WTC11 (cell line): ENCODE measurements around the gene F2. TPM values are rescaled to one million over a fixed set of nuclear protein-coding genes. Genes with fewer than 3 reads are reported as not detected.

Experiments
- ATAC-seq: fragments of 200-7000 bp; cut with Tn5 transposase; 2 replicates; pipeline ENCODE4 v1.10.0; 2021; ENCODE audit warnings: mild to moderate bottlenecking, moderate library complexity
- CTCF ChIA-PET: fragments of 300-600 bp; sonication (Branson Sonifier 250); formaldehyde crosslinking; loops from one replicate; lab custom pipeline; 2021; ENCODE audit warnings: antibody characterized with exemption; lab: Charles Lee
- POLR2A ChIA-PET: fragments of 350-600 bp; sonication (Branson Sonifier 250); formaldehyde crosslinking; loops from one replicate; lab custom pipeline; 2021; ENCODE audit warnings: antibody characterized with exemption; lab: Charles Lee
- DNase-seq: peaks from one replicate; pipeline ENCODE4 v3.0.0; 2021; ENCODE audit warnings: low spot score
- H3K27ac Mint-ChIP-seq: 2 replicates; pipeline ENCODE4 v1.8.0; 2021; ENCODE audit warnings: mixed read lengths
- H3K27me3 Mint-ChIP-seq: 2 replicates; pipeline ENCODE4 v1.8.0; 2021; ENCODE audit warnings: low read depth, mild to moderate bottlenecking, moderate library complexity, mixed read lengths
- H3K36me3 Mint-ChIP-seq: 2 replicates; pipeline ENCODE4 v1.8.0; 2021; ENCODE audit warnings: mixed read lengths
- H3K4me1 Mint-ChIP-seq: 2 replicates; pipeline ENCODE4 v1.8.0; 2022; ENCODE audit warnings: mixed read lengths
- H3K4me3 Mint-ChIP-seq: 2 replicates; pipeline ENCODE4 v1.8.0; 2021; ENCODE audit warnings: mild to moderate bottlenecking, moderate library complexity, mixed read lengths
- H3K9me3 Mint-ChIP-seq: 2 replicates; pipeline ENCODE4 v1.8.0; 2021; ENCODE audit warnings: mixed read lengths
- E2F4 ChIP-seq: sonication (generic); formaldehyde crosslinking; IDR thresholded peaks from 2 replicates; pipeline ENCODE4 v1.8.1; 2022; ENCODE audit warnings: low read depth, mild to moderate bottlenecking, moderate library complexity, missing genetic modification reagents, borderline replicate concordance
- ETV6 ChIP-seq: sonication (generic); formaldehyde crosslinking; IDR thresholded peaks from 2 replicates; pipeline ENCODE4 v1.8.1; 2022; ENCODE audit warnings: mild to moderate bottlenecking, missing genetic modification reagents
- FOXP4 ChIP-seq: sonication (generic); formaldehyde crosslinking; IDR thresholded peaks from 2 replicates; pipeline ENCODE4 v1.8.0; 2022; ENCODE audit warnings: mild to moderate bottlenecking, missing genetic modification reagents
- IRF2 ChIP-seq: sonication (generic); formaldehyde crosslinking; IDR thresholded peaks from 2 replicates; pipeline ENCODE4 v1.8.0; 2022; ENCODE audit warnings: low read depth, missing genetic modification reagents, borderline replicate concordance
- KAT7 ChIP-seq: sonication (generic); formaldehyde crosslinking; IDR thresholded peaks from 2 replicates; pipeline ENCODE4 v1.8.1; 2023; ENCODE audit warnings: missing genetic modification reagents, mild to moderate bottlenecking, borderline replicate concordance
- NFATC4 ChIP-seq: fragments of 250-450 bp; sonication (Bioruptor Pico); IDR thresholded peaks from 2 replicates; pipeline ENCODE4 v1.9.0; 2021; ENCODE audit warnings: mild to moderate bottlenecking
- NR2C2 ChIP-seq: sonication (generic); formaldehyde crosslinking; IDR thresholded peaks from 2 replicates; pipeline ENCODE4 v1.8.0; 2022; ENCODE audit warnings: mild to moderate bottlenecking, missing genetic modification reagents
- NR3C1 ChIP-seq: sonication (generic); formaldehyde crosslinking; conservative IDR thresholded peaks from 2 replicates; pipeline ENCODE4 v1.8.1; 2023; ENCODE audit warnings: low read depth, mild to moderate bottlenecking, missing genetic modification reagents
- PRDM15 ChIP-seq: sonication (generic); formaldehyde crosslinking; IDR thresholded peaks from 2 replicates; pipeline ENCODE4 v1.8.0; 2022; ENCODE audit warnings: missing genetic modification reagents
- PREB ChIP-seq: sonication (generic); formaldehyde crosslinking; IDR thresholded peaks from 2 replicates; pipeline ENCODE4 v1.8.1; 2022; ENCODE audit warnings: mild to moderate bottlenecking, missing genetic modification reagents, moderate library complexity, borderline replicate concordance
- RORB ChIP-seq: fragments of 250-450 bp; sonication (Bioruptor Pico); IDR thresholded peaks from 2 replicates; pipeline ENCODE4 v1.9.0; 2021; ENCODE audit warnings: mild to moderate bottlenecking
- USF1 ChIP-seq: sonication (generic); formaldehyde crosslinking; IDR thresholded peaks from 2 replicates; pipeline ENCODE4 v1.8.0; 2022; ENCODE audit warnings: mild to moderate bottlenecking, missing genetic modification reagents
- ZBTB21 ChIP-seq: sonication (generic); formaldehyde crosslinking; IDR thresholded peaks from 2 replicates; pipeline ENCODE4 v1.8.1; 2023; ENCODE audit warnings: mild to moderate bottlenecking, missing genetic modification reagents, borderline replicate concordance
- ZNF232 ChIP-seq: sonication (generic); formaldehyde crosslinking; IDR thresholded peaks from 2 replicates; pipeline ENCODE4 v1.8.0; 2022; ENCODE audit warnings: mild to moderate bottlenecking, missing genetic modification reagents
- ZNF532 ChIP-seq: fragments of 250-450 bp; sonication (Bioruptor Pico); IDR thresholded peaks from 2 replicates; pipeline ENCODE4 v1.9.0; 2021; ENCODE audit warnings: mild to moderate bottlenecking, borderline replicate concordance
- total RNA-seq: library from RNA; stranded (reverse); gene quantifications from 3 replicates; pipeline ENCODE4 v1.2.3, GENCODE V29; 2021

The F2 gene
- total RNA-seq, 1 experiment from 2014 or later = 0.50 TPM

- no peak for TF ChIP-seq USF1
- TF ChIP-seq E2F4 = no peak
- no peak for TF ChIP-seq ZBTB21 (CRISPR knock-in tag)
- TF ChIP-seq NFATC4 (CRISPR knock-in tag) = no peak
- TF ChIP-seq NR2C2 (CRISPR knock-in tag) = no peak
- no peak for TF ChIP-seq PRDM15 (CRISPR knock-in tag)
- no peak for TF ChIP-seq IRF2
- TF ChIP-seq ETV6 (CRISPR knock-in tag) = no peak
- TF ChIP-seq NR3C1 (CRISPR knock-in tag) = no peak
- TF ChIP-seq FOXP4 (CRISPR knock-in tag) = no peak
- TF ChIP-seq ZNF532 (CRISPR knock-in tag) = no peak
- no peak for TF ChIP-seq PREB (CRISPR knock-in tag)
- TF ChIP-seq ZNF232 (CRISPR knock-in tag) = no peak
- no peak for TF ChIP-seq RORB (CRISPR knock-in tag)
- no peak for TF ChIP-seq KAT7 (CRISPR knock-in tag)
- no peak for DNase-seq
- peaks cover 10% of the 10 kb centered on the region for H3K36me3 Mint-ChIP-seq
- H3K27me3 Mint-ChIP-seq = no peaks in the 10 kb centered on the region; the same call in 1 of the 2 replicates
- H3K4me1 Mint-ChIP-seq = 0 out of 2 replicates have a peak, but pooled peaks cover 5% of the 10 kb centered on the region
- no peak overlapping the region for H3K4me3 Mint-ChIP-seq
- POLR2A ChIA-PET = no interaction called here
- H3K27ac Mint-ChIP-seq = no peak overlapping the region
- CTCF ChIA-PET = no interaction called here
- ATAC-seq = no peak
- no peaks in the 10 kb centered on the region for H3K9me3 Mint-ChIP-seq
Observed at GRCh38 chr11:46736615-46737014, 17.6 kb downstream of the F2 start.
